GM18868 (cell line): Measurements from ENCODE around the gene CHIC2.
A peak's percentile ranks its signal among the peaks of the same experiment; 100 is the strongest.
"Not testable (repeated sequence)": the region's sequence is repeated elsewhere in the genome, so short reads cannot be mapped to it uniquely, and the experiment has no call there.

Experiments used
- ATAC-seq: cut with Tn5 transposase; IDR thresholded peaks from one replicate; pipeline ENCODE4 v1.9.1; 2021; ENCODE audit warnings: mild to moderate bottlenecking, moderate library complexity; ENCODE audit not compliant: unreplicated experiment

The CHIC2 gene

GRCh38 chr4:54061873-54062272, 2.5 kb downstream of the CHIC2 start:
- ATAC-seq: no peak

DNA sequence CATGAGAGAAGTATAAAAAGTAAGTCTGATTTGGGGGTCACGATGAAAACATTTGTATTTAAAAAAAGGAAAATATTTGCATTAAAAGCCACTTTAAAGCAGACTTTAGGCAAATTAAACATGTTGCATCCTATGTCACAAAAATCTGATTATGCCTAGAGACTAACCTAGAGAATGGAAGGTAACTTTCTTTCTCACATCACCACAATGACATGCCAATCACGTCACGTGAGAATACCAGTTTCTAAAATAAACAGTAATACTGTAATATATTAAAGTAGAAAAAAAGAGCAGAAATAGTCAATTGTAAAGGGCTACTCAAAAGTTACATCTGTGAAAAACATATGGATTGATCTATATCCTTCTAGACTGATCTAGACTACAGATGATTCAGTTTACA, 3.3 kb downstream of the CHIC2 start:
- ATAC-seq: no peak

GRCh38 chr4:54060116-54060515, 4.3 kb downstream of the CHIC2 start:
- no peak for ATAC-seq

DNA sequence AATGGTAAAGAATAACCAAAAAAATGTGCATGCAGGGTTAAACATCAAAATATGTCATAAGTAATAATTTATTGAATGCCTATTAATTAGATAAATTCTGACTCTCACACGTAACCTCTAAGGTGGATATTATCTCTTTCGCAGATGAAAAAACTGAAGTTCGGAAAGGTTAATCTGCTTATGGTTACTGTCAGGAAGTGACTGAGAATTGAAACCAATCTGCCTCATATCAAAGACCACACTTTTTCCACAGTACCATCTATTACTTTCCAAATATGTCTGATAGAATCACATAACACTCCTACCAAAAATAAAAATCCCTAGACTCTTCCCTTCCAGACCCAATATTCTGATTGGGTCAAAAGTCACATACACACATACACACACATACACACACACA, 6.2 kb downstream of the CHIC2 start:
- peak; percentile 34 for ATAC-seq

GRCh38 chr4:54056360-54056759, 8.0 kb downstream of the CHIC2 start:
- no peak for ATAC-seq

GRCh38 chr4:54055494-54055893, 8.9 kb downstream of the CHIC2 start:
- no peak for ATAC-seq

GRCh38 chr4:54054501-54054900, 9.9 kb downstream of the CHIC2 start:
- no peak for ATAC-seq

GRCh38 chr4:54053322-54053721, 11.1 kb downstream of the CHIC2 start:
- ATAC-seq: not testable (repeated sequence)

- no peak for ATAC-seq
Measured at GRCh38 chr4:54050214-54050904, 14.0 kb downstream of the CHIC2 start.

DNA sequence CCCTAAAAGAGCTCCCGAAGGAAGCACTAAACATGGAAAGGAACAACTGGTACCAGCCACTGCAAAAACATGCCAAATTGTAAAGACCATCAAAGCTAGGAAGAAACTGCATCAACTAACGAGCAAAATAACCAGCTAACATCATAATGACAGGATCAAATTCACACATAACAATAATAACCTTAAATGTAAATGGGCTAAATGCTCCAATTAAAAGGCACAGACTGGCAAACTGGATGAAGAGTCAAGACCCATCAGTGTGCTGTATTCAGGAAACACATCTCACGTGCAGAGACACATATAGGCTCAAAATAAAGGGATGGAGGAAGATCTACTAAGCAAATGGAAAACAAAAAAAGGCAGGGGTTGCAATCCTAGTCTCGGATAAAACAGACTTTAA, 20.8 kb downstream of the CHIC2 start:
- not testable (repeated sequence) for ATAC-seq

- ATAC-seq: no peak
Measured at GRCh38 chr4:54041933-54042332, 22.5 kb downstream of the CHIC2 start.

- no peak for ATAC-seq
Measured at GRCh38 chr4:54041100-54041499, 23.3 kb downstream of the CHIC2 start.

DNA sequence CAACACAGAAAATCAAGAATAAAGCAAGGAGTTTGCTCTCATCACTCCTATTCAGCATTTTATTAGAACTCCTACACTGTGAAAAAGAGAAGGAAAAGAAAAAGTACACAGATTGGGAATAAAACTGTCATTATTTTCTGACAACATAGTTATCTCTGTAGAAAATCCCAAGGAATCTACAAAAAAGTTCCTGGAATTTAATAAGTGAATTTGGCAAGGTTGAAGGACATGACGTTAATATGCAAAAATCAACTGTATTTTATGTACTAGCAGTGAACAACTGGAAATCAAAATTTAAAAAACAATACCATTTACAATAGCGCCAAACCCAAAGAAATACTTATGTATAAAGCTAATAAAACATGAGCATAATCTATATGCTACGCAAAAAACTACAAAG, 26.3 kb downstream of the CHIC2 start:
- no peak for ATAC-seq

GRCh38 chr4:54036184-54036583, 28.2 kb downstream of the CHIC2 start:
- no peak for ATAC-seq

- peak; percentile 60 for ATAC-seq
Measured at GRCh38 chr4:54032558-54033135, 31.8 kb downstream of the CHIC2 start.

DNA sequence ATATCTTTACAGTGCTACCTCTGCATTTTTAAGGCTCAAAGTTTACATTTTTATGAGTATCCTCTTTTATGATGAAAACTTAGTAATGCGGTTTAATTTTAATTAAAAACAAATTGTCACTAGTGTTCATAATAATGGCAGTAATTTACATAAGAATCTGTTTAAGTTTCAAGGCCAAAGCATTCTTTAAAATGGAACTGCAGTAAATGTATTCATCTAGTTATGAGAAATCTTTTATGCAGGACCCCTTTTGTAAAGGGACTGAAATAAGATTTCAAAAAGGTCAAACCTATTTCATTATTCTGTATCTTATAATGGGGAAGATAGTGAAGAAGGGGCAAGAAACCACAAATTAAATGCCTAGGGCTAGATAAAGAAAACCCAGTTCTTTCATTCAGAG, 37.1 kb downstream of the CHIC2 start:
- ATAC-seq: no peak

DNA sequence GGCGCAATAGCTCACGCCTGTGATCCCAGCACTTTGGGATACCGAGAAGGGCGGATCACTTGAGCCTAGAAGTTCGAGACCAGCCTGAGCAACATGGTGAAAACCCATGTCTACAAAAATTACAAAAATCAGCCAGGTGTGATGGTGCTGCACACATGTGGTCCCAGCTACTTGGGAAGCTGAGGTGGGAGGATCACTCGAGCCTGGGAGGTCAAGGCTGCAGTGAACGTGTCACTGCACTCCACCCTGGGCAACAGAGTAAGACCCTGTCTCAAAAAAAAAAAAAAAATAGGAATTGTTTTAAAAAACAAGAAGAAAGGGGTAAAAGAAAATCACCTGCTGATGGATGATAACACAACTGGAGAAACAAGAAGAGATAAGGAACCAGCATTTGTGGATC, 38.8 kb downstream of the CHIC2 start:
- no peak for ATAC-seq

GRCh38 chr4:54023019-54023418, 41.4 kb downstream of the CHIC2 start:
- ATAC-seq: not testable (repeated sequence)

- no peak for ATAC-seq
Measured at GRCh38 chr4:54017974-54018373, 46.4 kb downstream of the CHIC2 start.

DNA sequence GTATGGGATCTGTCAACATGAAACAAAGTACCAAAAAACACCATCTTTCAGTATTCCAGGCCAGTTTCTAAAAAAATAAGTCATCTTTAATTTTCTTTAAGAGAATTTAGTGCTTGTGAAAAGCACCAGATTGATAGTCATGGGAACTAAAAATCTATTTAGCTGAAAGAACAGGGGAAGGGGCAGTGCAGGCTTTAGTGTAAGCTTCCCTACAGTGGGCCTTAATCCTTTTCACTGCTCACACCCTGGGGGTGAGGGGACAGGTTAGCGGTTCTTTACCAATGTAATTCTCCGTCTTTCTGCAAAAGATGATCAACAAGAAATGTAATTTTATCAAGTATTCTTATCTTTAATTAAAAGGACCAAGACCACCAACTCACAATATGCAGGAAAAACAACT, 47.1 kb downstream of the CHIC2 start:
- no peak for ATAC-seq

GRCh38 chr4:54016504-54016903, 47.9 kb downstream of the CHIC2 start:
- ATAC-seq: no peak

GRCh38 chr4:54015423-54016030, 48.9 kb downstream of the CHIC2 start:
- ATAC-seq: no peak
